Endothelial cell of umbilical vein (primary cell): Measurements from ENCODE around the gene PLCG2. TPM values are rescaled to one million over a fixed set of nuclear protein-coding genes. Genes with fewer than 3 reads are reported as not detected.
A peak's percentile ranks its signal among the peaks of the same experiment; 100 is the strongest.

Source experiments
- BruUV-seq: library from RNA; stranded (reverse); fragments of 400-500 nt; replicated peaks from 2 replicates; lab custom pipeline; 2021; lab: Mats Ljungman, UMichigan
- CTCF ChIA-PET: fragments of 300-600, 350-600 bp; sonication (Branson Sonifier 250); formaldehyde crosslinking; loops from one replicate; lab custom pipeline; 2021; ENCODE audit warnings: antibody characterized with exemption, inconsistent platforms; lab: Charles Lee
- POLR2A ChIA-PET: fragments of 300-600, 350-600 bp; sonication (Branson Sonifier 250); formaldehyde crosslinking; loops from one replicate; lab custom pipeline; 2021; ENCODE audit warnings: antibody characterized with exemption, inconsistent platforms; lab: Charles Lee
- DNase-seq: peaks from one replicate; pipeline ENCODE4 v3.0.0-alpha.2; 2011; ENCODE audit warnings: low read depth, low spot score
- FAIRE-seq: peaks from 2 replicates; lab custom pipeline; 2011; peaks lifted over from hg19 to GRCh38; lab: Jason Lieb, UNC
- H2AFZ ChIP-seq: 2 replicates; pipeline ENCODE4 v1.6.0; 2012; ENCODE audit warnings: low read depth, low read length, control low read depth, inconsistent platforms
- H3K27ac ChIP-seq: 2 replicates; pipeline ENCODE4 v1.5.1; 2011; ENCODE audit warnings: low read depth, mild to moderate bottlenecking, control low read depth, low read length, moderate library complexity; ENCODE audit not compliant: insufficient read depth
- H3K27me3 ChIP-seq, 2 experiments: 2 replicates each; pipeline versions ENCODE4 v1.6.0 to v1.6.1; 2011; ENCODE audit warnings: low read length in 2 of 2, mixed read lengths in 1 of 2; ENCODE audit not compliant: control insufficient read depth in 2 of 2, insufficient read depth in 2 of 2
- H3K36me3 ChIP-seq, 2 experiments: 2 replicates in 1 of 2; 3 replicates in 1 of 2; pipeline ENCODE4 v1.5.1; 2011; ENCODE audit warnings: low read length in 2 of 2, mild to moderate bottlenecking in 1 of 2, moderate library complexity in 1 of 2; ENCODE audit not compliant: control insufficient read depth in 2 of 2, insufficient read depth in 2 of 2; ENCODE audit errors: extremely low read depth in 1 of 2
- H3K4me1 ChIP-seq: 3 replicates; pipeline ENCODE4 v1.5.1; 2011; ENCODE audit warnings: mild to moderate bottlenecking, low read length; ENCODE audit not compliant: control insufficient read depth, insufficient read depth; ENCODE audit errors: extremely low read depth
- H3K4me2 ChIP-seq: 2 replicates; pipeline ENCODE4 v1.6.1; 2011; ENCODE audit warnings: low read length, control low read depth, mixed read lengths; ENCODE audit not compliant: insufficient read depth
- H3K4me3 ChIP-seq, 3 experiments: fragments of 200-600 bp in 1 of 3; sonication (generic), shearing (Covaris generic) in 1 of 3; replicated peaks in 1 of 3; 2 replicates each; pipeline ENCODE4 v1.5.1; 2011 to 2016; ENCODE audit warnings: control low read depth in 3 of 3, low read length in 3 of 3, mild to moderate bottlenecking in 2 of 3, inconsistent platforms in 1 of 3, low read depth in 1 of 3, moderate library complexity in 1 of 3; ENCODE audit not compliant: insufficient read depth in 1 of 3
- H3K79me2 ChIP-seq: 2 replicates; pipeline ENCODE4 v1.6.0; 2012; ENCODE audit warnings: low read length, inconsistent platforms; ENCODE audit not compliant: control insufficient read depth, insufficient read depth
- H3K9ac ChIP-seq: replicated peaks from 2 replicates; pipeline ENCODE3; 2011; ENCODE audit warnings: low read length, control low read depth; ENCODE audit not compliant: insufficient read depth; ENCODE audit errors: extremely low read depth
- H3K9me1 ChIP-seq: replicated peaks from 3 replicates; pipeline ENCODE4 v1.6.0; 2011; ENCODE audit warnings: mild to moderate bottlenecking, low read length; ENCODE audit not compliant: control insufficient read depth, insufficient read depth; ENCODE audit errors: extremely low read depth
- H3K9me3 ChIP-seq: replicated peaks from 2 replicates; pipeline ENCODE4 v1.5.1; 2012; ENCODE audit warnings: low read length, inconsistent platforms; ENCODE audit not compliant: control insufficient read depth, insufficient read depth
- H4K20me1 ChIP-seq: replicated peaks from 2 replicates; pipeline ENCODE3; 2011; ENCODE audit warnings: mild to moderate bottlenecking, low read length; ENCODE audit not compliant: control insufficient read depth, insufficient read depth; ENCODE audit errors: extremely low read depth
- CTCF ChIP-seq, 2 donors: IDR thresholded peaks; 1 replicate in 1 of 2; 2 replicates in 1 of 2; pipeline ENCODE4 v1.5.1; 2011; ENCODE audit warnings: low read length in 2 of 2, mild to moderate bottlenecking in 2 of 2, moderate library complexity in 2 of 2, control low read depth in 1 of 2, inconsistent platforms in 1 of 2, low read depth in 1 of 2; ENCODE audit not compliant: insufficient read depth in 1 of 2; ENCODE audit errors: extremely low read depth in 1 of 2
- EZH2 ChIP-seq: IDR thresholded peaks from 2 replicates; pipeline ENCODE4 v1.6.1; 2012; ENCODE audit warnings: borderline replicate concordance, low read depth, mild to moderate bottlenecking, moderate library complexity, low read length, inconsistent platforms; ENCODE audit not compliant: severe bottlenecking
- FOS ChIP-seq: IDR thresholded peaks from 2 replicates; pipeline ENCODE4 v1.6.1; 2011; ENCODE audit warnings: mild to moderate bottlenecking, low read length, moderate library complexity, borderline replicate concordance; ENCODE audit not compliant: insufficient read depth
- GATA2 ChIP-seq: IDR thresholded peaks from 2 replicates; pipeline ENCODE4 v1.7.0; 2011; ENCODE audit warnings: low read depth, mild to moderate bottlenecking, moderate library complexity, mixed read lengths, low read length; ENCODE audit not compliant: insufficient read length, insufficient read depth
- JUN ChIP-seq: IDR thresholded peaks from 2 replicates; pipeline ENCODE4 v1.6.1; 2011; ENCODE audit warnings: borderline replicate concordance, low read depth; ENCODE audit not compliant: insufficient read length, insufficient read depth
- MAX ChIP-seq: IDR thresholded peaks from 2 replicates; pipeline ENCODE4 v1.6.1; 2011; ENCODE audit not compliant: insufficient read depth, insufficient read length
- MYC ChIP-seq: IDR thresholded peaks from one replicate; pipeline ENCODE4 v1.6.1; 2011; ENCODE audit warnings: mild to moderate bottlenecking, low read depth, low read length
- POLR2A ChIP-seq: IDR thresholded peaks from 2 replicates; pipeline ENCODE4 v1.6.1; 2012; ENCODE audit warnings: low read depth, mild to moderate bottlenecking, control low read depth, low read length
- POLR2AphosphoS5 ChIP-seq: IDR thresholded peaks from 2 replicates; pipeline ENCODE4 v1.6.1; 2012; ENCODE audit warnings: low read depth, mild to moderate bottlenecking, control low read depth, low read length, moderate library complexity; ENCODE audit not compliant: insufficient read depth
- dilution Hi-C: fragments of 300-500 bp; cut with MboI; formaldehyde crosslinking; loops from one replicate; pipeline ENCODE4 v1.15.0; 2019; ENCODE audit warnings: low sequenced_read_pairs; ENCODE audit not compliant: extremely low pct_ligation_motif_present
- intact Hi-C: fragments of 100-400 bp; cut with micrococcal nuclease; formaldehyde crosslinking; loops from one replicate; pipeline ENCODE4 v1.10.0; 2022
- polyA plus RNA-seq, 4 experiments: library from polyadenylated mRNA; depleted of rRNA in 3 of 4; stranded (reverse) in 3 of 4; unstranded in 1 of 4; fragments of >200 nt; gene quantifications; 2 replicates each; pipeline versions ENCODE4 v1.2.1 to v1.2.3, GENCODE V29; 2011 to 2012; ENCODE audit warnings: missing spikeins in 1 of 4
- total RNA-seq: library from RNA; stranded (reverse); gene quantifications from 2 replicates; pipeline ENCODE4 v1.2.3, GENCODE V29; 2021

Gene PLCG2
- total and polyA plus RNA-seq, 2 donors (not counting 3 experiments of a cell fraction or from before 2014, with no cell fraction given) = 10.8 to 13.6 TPM

- TF ChIP-seq GATA2 = no peak
- TF ChIP-seq MAX = no peak
- TF ChIP-seq JUN = no peak
- TF ChIP-seq POLR2A = no peak
- no peak for TF ChIP-seq EZH2
- TF ChIP-seq FOS = no peak
- TF ChIP-seq POLR2AphosphoS5 = no peak
- TF ChIP-seq CTCF (IDR thresholded peaks at IDR 0.05; ENCODE audit: extremely low read depth in 1 of 2, insufficient read depth in 1 of 2, low read depth in 1 of 2, low read length in 2 of 2) = no peak
- TF ChIP-seq MYC = no peak
- no TSS peak for BruUV-seq
- CTCF ChIA-PET = interaction anchor here (1.4 to 7.2 kb wide), 4 partner anchors 22 to 129 kb away, joined by 4 to 34 read pairs (median 5); partner anchors contain the start of gene PLCG2
- Histone ChIP-seq H2AFZ (peak overlapping the region; percentile 72), H3K27ac (peak overlapping the region; percentile 47), H3K4me1 (peaks cover 18% of the 10 kb centered on the region), H3K27me3 (no peaks in the 10 kb centered on the region), H3K9ac (no peak overlapping the region), H3K36me3 (no peaks in the 10 kb centered on the region), H3K9me1 (no peaks in the 10 kb centered on the region), H3K4me3 (no peak overlapping the region), H3K4me2 (peak overlapping the region; percentile 7), H4K20me1 (no peaks in the 10 kb centered on the region), H3K9me3 (no peaks in the 10 kb centered on the region), H3K79me2 (no peaks in the 10 kb centered on the region)
- POLR2A ChIA-PET = no interaction called here
- peak; percentile 37 for FAIRE-seq
- dilution Hi-C loops (no loop called here), intact Hi-C loops (loop anchor here (1.0 to 2.0 kb wide), 3 partner anchors 22 to 118 kb away; partner anchors contain the start of gene PLCG2)
- no peak for DNase-seq
Measured at GRCh38 chr16:81756615-81757356, 22.3 kb upstream of the PLCG2 start.
